ENCODE data around the gene DEDD.
A peak's percentile ranks its signal among the peaks of the same experiment; 100 is the strongest.
"Not testable (repeated sequence)": the region's sequence is repeated elsewhere in the genome, so short reads cannot be mapped to it uniquely, and the experiment has no call there.

Gene DEDD

GRCh38 chr1:161121834-161122233, 10.6 kb downstream of the DEDD start:
- DNase-seq, result no peak

GRCh38 chr1:161121042-161121650, 11.3 kb downstream of the DEDD start:
- no peak for DNase-seq

GRCh38 chr1:161119092-161119903, 13.2 kb downstream of the DEDD start:
- peak; percentile 64 for DNase-seq

GRCh38 chr1:161117759-161118581, 14.5 kb downstream of the DEDD start, which contains the start of the genes NIT1 and PFDN2:
Gene NIT1 (plus strand): TSS chr1:161118105. CDS start chr1:161118177, 72 bp downstream.
Gene PFDN2 (minus strand): TSS chr1:161118037. CDS start chr1:161118026, 11 bp downstream.
- peak; percentile 90 for DNase-seq

GRCh38 chr1:161115961-161116360, 16.5 kb downstream of the DEDD start:
- DNase-seq, result not testable (repeated sequence)

GRCh38 chr1:161115132-161115711, 17.2 kb downstream of the DEDD start:
- no peak for DNase-seq

GRCh38 chr1:161114556-161114955, 17.9 kb downstream of the DEDD start:
- no peak for DNase-seq

GRCh38 chr1:161113915-161114314, 18.6 kb downstream of the DEDD start:
- DNase-seq, result no peak

GRCh38 chr1:161111527-161111926, 20.9 kb downstream of the DEDD start:
- no peak for DNase-seq

GRCh38 chr1:161111117-161111516, 21.4 kb downstream of the DEDD start:
- no peak for DNase-seq

- DNase-seq, result no peak
Observed at GRCh38 chr1:161106431-161106830, 26.0 kb downstream of the DEDD start.

- DNase-seq, result no peak
Observed at GRCh38 chr1:161100556-161100955, 31.9 kb downstream of the DEDD start.

- DNase-seq, result no peak
Observed at GRCh38 chr1:161099090-161099802, 33.2 kb downstream of the DEDD start.

GRCh38 chr1:161098210-161099068, 34.0 kb downstream of the DEDD start, which contains the start of gene KLHDC9:
Gene KLHDC9 (plus strand): TSS chr1:161098361. CDS start chr1:161098536, 175 bp downstream.
- DNase-seq, result peak; percentile 97

GRCh38 chr1:161096530-161096929, 35.9 kb downstream of the DEDD start:
- DNase-seq, result no peak

GRCh38 chr1:161096015-161096414, 36.5 kb downstream of the DEDD start:
- DNase-seq, result peak; percentile 40

GRCh38 chr1:161095230-161095629, 37.2 kb downstream of the DEDD start:
- DNase-seq, result no peak

- DNase-seq, result no peak
Observed at GRCh38 chr1:161094481-161094880, 38.0 kb downstream of the DEDD start.

- DNase-seq, result no peak
Observed at GRCh38 chr1:161092621-161093028, 39.8 kb downstream of the DEDD start.

GRCh38 chr1:161091796-161092507, 40.5 kb downstream of the DEDD start:
- DNase-seq, result no peak
